Superior temporal gyrus (tissue), 1 donor: ENCODE results near the gene GZF1.

Experiments used
- DNase-seq: peaks from one replicate; pipeline ENCODE4 v3.0.0-alpha.2; 2016; ENCODE audit errors: extremely low spot score

GZF1 gene

DNA sequence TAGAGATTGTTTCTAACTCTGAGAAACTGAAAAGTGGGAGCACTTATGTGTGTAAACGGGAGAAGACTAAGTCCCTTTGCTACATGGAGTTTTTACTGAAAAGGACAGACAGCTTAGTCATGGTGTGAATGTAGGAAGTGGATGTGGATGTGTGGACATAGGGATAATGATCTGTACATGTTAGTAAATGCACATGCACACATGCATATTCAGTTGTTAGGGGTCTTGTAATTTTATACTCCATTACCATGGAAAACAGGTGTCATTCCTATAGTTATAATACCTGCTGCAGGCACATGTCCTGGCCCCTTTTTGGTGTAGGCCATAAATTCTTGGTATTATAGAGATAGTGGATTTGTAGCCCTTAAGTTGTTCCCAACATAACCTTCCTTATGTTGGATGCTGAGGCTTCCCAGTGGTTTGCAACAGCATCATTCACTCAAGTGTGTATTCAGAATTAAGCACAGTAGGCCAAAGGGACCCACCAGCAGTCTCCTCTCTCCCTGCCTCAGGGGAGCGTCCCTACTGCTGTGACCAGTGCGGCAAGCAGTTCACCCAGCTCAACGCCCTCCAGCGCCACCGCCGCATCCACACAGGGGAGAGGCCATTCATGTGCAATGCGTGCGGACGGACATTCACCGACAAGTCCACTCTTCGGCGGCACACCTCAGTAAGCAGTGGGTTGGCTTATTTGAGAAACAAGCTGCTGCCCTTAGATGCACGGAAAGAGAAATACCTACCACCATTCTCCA lies 7.3 kb downstream of the GZF1 start:
- no peak for DNase-seq

- no peak for DNase-seq
Observed at GRCh38 chr20:23370274-23370673, 8.3 kb downstream of the GZF1 start.

DNA sequence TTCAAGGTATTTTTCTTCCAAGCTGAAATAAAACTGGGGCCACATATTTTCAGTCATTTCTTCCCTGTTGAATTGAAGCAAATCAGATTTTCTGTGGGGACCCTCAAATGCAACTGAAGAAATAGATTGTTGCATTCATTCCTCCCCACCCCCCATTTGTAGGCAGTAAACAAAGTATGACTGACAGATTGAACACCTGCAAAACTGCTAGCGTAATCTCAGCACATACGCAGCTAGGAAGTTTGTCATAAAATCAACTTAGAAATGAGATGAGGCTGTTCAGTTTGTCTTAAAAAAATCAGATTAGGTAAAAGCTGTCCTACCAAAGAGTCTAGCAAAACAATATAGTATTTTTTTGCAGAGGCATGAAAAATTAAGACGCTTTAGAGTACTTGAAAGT lies 8.9 kb downstream of the GZF1 start:
- no peak for DNase-seq

- no peak for DNase-seq
Observed at GRCh38 chr20:23371496-23371895, 9.5 kb downstream of the GZF1 start.

DNA sequence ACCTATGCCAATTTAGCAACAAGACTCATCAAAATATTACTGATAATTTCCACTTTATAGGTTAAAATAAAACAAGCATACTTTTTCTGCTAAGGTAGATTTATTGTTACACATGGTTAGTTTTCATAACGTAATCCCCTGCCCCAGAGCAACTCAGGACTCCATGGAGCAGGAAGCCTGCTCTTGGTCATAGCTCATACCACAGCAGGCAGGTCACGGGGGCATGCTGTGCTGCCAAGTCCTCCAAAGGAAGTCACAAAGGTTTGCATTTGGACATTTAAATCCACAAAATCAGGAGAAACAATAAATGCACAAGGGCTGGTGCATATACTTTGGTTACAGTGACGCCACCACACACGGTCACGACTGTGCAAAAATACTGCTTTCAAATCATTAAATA lies 12.5 kb downstream of the GZF1 start:
- DNase-seq, result no peak

DNA sequence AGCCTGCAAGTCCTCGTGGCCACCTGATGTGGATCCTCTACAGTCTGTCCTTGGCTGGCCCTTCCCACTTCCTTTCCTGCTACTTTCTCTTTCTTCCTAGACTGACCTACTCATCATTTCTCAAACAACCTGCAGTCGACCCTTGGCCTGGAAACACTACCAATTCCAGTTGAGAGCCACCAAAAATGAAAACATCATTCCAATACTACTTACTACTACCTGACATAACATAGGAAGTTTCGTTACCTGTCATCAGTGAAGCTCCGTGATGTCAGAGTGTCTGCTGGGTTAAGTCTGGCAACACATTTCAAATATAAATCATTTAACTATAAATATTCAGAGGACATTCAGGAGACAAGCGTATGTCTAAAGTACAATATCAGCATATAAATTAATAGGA lies 13.8 kb downstream of the GZF1 start:
- DNase-seq, result no peak

GRCh38 chr20:23379772-23380171 lies 17.8 kb downstream of the GZF1 start:
- DNase-seq, result no peak

DNA sequence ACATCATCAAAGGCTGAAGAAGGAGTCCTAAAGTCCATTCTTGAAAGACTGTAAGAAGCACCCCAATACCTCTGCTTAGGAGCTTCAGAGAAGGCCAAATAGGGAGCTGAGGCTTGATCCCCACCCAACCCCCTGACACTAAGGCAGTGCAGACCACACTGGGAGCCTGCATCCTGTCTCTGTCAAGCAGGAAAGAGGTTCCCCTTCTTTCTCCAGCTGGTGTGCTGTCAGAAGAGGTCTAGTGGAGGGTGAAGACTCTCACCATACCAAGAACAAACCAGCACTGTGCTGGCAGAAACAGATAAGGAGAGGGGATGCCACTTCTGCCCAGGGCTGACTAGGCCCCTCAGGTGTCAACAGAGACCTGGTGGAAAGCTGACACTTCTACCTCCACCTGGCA lies 19.9 kb downstream of the GZF1 start:
- DNase-seq, result no peak

- DNase-seq, result no peak
Observed at GRCh38 chr20:23386304-23387117, 24.5 kb downstream of the GZF1 start.

- no peak for DNase-seq
Observed at GRCh38 chr20:23387118-23387443, 25.1 kb downstream of the GZF1 start.

GRCh38 chr20:23390091-23390774 lies 28.3 kb downstream of the GZF1 start:
- DNase-seq, result no peak

- DNase-seq, result no peak
Observed at GRCh38 chr20:23391707-23392310, 29.8 kb downstream of the GZF1 start.

- DNase-seq, result no peak
Observed at GRCh38 chr20:23393996-23394775, 32.2 kb downstream of the GZF1 start.

DNA sequence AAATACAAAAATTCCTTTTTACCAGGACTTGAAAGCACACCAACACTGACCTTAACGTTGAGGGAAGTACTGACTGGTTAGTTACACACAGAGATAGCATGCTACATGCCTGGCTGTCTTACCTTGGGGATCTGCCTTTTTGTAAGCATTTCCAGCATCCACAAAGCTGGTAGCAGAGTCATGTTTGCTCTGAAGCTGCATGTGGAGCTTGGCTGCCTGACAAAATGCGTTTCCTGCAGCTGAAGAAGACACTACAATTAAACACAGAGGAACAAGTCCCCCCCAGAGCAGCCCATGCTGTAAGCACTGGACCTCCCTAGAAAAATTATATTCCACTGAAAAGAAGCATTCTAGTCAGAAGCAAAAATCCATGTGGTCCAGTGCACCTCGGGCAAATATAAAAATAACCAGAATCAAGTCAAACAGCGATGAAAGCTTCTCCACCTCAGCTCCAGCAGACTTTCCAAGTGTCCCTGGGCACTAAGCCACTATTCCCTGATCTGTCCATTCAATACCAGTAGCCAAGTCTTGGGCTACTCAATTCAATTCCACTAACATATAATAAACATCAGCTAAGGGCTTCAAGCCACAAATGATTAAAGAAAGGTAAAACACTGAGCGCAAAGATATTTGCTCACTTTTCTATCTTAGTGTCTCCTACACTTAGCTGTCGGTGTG lies 35.1 kb downstream of the GZF1 start:
- DNase-seq, result no peak

DNA sequence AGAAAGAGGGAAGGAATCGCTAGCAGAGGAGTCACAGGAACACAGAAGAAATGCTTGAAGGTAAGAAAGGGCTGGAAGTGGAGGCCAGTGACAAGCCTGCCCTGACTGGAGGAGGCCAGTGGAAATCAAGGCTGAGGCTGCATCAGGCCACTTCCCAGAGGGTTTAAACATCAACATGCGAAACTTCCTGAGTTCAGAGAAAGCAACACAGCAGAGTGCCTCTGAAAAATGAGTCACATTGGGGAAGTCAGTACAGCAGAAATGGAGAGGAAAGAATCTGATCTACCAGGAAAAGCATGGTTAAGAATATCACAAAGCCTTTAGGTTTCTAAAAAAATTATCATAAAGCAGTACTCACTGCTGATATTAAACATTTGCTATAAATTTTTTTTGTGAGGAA lies 36.0 kb downstream of the GZF1 start:
- no peak for DNase-seq

- DNase-seq, result no peak
Observed at GRCh38 chr20:23399568-23400241, 37.7 kb downstream of the GZF1 start.

- no peak for DNase-seq
Observed at GRCh38 chr20:23401051-23401450, 39.1 kb downstream of the GZF1 start.

GRCh38 chr20:23403751-23404150 lies 41.8 kb downstream of the GZF1 start:
- DNase-seq, result no peak

DNA sequence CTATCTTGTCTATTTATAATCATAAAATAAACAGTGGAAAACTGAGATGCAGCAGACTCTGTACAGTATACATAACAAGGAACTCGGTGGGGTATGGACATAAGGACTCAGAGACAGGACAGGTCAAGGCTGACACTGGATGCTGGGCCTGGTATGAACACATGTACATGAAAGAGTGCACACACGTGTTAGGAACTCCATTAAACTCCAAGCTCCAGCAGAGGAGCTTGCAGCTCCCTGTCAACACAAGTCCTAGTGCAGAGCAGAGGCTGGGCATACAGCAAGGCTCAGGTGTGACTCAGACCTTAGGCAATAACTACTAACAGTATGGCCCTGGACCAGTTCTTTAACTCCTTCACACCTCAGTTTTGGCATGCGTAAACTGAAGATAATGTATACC lies 42.2 kb downstream of the GZF1 start:
- DNase-seq, result no peak

DNA sequence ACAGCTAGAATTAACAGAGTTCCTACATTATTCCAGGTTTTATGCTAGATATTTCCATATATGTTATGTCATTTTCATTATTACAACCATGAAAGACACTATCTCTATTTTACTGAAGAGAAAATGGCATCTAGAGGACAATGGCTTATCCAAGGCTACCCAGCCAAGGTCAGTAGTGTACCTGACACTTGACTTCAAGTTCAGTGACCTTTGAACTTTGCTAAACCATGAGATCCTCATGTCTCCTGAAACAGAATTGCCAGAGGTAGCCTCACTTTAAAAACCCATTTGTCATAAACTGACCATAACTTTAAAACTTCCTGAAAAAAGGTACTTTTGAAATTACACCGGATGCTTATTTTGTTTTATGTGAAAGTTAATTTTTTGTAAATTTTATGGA lies 44.9 kb downstream of the GZF1 start:
- DNase-seq, result no peak
